NCI-H2171 (cell line): ENCODE data around the gene NXNL2.

Experiments
- DNase-seq: peaks from one replicate; lab custom pipeline; 2025; lab: John Stamatoyannopoulos, UW

NXNL2 gene

DNA sequence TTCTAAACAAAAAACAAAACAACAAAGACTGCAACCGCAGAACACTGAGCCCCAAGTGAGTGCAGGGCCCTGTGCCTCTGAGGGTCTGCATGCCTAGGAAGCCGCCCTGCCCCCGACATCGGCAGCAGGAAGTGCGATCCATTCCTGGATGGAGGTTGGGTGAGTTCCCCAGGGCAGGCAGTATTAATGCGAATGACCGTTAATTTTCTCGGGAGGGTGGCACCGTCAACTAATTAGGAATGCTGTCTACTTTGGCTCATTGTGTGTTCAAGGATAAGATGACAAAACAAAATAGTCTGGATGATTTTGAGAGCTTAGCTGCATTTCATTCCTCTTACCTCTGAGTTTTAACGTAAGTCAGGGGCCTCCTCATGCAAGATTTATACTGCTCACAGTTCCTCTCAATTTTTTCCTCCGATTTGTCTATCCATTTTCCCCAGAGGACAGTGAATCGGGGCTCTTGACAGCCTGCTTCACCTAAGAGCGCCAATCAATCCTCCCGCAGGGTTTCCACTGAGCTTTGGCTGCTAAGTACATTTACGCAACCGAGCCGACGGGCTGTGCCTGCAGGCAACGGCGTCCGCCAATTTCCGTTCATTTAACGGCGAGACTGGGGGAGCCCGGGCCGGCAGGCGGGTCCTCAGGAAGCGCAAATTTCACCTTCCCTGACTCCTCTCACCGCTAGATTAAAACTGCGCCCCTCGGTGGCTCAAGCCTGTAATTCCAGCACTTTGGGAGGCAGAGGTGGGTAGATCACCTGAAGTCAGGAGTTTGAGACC is 2.9 kb upstream of the NXNL2 start:
- no peak for DNase-seq

DNA sequence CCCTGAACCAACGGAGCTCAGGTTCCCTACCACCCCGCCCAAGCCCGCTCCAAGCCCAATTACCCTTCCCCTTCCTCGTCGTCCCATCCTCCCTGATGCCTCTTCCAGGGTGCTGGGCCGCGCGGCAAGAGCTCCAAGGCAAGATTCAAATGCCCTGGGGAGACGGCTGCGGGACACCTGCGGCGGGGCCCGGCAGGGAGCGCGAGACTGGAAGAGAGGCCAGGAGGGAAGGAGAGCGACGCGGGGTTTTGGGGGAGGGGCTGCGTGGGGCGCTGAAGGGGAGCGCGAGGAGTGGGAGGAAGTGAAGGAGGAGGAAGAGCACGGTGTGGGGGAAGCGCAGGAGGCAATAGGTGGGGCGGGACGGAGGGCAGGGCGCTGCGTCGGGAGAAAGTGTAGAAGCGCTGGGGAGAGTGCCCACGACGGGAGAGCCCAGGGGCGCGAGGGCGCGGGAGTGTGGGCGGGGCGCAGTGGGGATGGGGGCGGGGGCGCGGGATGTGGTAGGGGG is 975 bp upstream of the NXNL2 start:
- DNase-seq, result no peak

DNA sequence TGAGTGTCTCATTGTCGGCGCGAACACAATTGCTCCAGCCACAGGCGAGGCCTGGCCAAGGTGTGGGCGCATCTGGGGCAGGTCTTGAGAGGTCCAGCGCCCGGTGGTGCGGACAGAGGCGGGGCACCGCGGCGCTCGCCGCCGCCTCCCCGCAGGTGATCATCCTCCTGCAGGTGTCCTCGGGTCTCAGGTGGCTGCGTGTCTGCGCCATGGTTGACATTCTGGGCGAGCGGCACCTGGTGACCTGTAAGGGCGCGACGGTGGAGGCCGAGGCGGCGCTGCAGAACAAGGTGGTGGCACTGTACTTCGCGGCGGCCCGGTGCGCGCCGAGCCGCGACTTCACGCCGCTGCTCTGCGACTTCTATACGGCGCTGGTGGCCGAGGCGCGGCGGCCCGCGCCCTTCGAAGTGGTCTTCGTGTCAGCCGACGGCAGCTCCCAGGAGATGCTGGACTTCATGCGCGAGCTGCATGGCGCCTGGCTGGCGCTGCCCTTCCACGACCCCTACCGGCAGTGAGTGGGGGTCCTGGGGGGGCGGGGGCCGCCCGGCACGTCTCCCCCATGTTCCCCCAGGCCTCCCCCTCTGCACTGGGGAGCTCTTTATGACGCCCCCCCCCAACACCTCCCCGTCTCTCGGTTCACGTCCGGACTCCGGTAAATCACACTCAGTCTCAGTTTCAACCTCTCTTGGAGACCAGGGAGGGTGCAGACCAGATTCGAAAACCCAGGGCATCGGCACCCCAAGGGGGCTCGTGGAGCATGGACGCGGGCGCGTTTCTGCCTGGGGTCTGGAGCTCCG is 446 bp downstream of the NXNL2 start:
- DNase-seq, result no peak

DNA sequence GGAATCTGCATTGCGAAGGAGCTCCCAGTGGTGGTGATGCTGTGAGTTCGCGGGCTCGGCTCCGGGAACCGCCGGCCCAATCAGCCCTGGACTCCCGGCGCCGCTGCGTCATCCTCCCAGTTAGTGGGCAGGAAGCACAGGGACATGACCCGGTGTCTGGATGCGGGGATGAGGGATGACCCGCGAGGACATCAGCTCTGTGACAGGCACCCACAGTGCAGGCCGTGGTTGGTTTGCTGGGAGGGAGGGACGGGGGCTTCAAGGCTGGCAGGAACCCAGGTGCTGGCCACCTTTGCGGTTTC is 996 bp downstream of the NXNL2 start:
- no peak for DNase-seq

DNA sequence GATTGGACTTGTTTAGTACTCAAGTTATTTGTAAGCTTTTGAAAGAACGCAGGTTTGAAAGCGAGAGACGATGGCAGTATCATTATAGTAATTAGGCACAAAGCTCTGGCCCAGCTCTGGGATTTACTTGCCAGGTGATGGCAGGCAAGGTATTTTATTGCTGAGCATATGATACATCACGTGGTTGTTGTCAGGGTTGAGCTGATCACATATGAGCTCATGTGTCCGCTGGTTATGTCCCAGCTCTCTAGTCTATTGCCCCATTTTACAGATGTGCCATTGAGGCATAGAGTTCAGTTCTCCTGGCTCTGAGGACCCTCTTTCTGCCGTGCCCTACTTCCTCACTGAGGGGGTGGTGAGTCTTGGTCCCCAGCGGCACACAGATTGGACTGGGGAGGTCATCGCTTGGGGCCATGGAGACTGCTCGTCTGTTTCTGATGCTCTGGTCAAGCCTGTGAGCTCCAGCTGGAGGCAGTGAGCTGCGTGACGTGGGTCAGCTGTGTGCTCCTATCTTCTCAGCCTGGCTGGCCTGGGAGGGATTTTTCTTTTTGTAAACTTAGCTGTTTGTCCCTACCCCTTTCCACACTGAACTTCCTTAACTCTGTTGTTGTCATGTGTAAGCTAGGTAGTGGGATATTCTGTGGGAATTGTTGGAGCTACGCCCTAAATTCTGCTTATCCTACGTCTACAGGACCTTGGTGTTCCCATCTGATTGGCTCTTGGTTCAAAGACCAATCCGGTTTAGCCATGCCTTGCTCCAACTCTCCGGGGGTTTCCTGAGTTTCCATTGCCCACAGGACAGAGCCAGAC is 2.2 kb downstream of the NXNL2 start:
- no peak for DNase-seq

DNA sequence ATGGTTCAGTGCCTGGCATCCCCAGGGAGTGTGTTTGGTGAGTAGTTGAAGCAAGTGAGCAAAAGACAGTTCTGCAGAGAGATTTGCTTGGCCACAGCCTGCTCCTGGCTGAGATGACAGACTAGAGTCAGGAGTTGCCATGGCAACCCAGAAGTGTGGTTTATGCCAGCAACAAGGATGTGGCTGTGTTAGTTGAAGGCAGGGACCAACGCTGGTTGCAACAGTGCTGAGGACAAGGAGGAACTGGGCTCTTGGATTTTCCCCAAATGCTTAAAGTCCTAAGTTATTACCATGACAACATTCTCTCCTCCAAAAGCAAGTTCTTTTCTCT is 2.7 kb downstream of the NXNL2 start:
- no peak for DNase-seq

DNA sequence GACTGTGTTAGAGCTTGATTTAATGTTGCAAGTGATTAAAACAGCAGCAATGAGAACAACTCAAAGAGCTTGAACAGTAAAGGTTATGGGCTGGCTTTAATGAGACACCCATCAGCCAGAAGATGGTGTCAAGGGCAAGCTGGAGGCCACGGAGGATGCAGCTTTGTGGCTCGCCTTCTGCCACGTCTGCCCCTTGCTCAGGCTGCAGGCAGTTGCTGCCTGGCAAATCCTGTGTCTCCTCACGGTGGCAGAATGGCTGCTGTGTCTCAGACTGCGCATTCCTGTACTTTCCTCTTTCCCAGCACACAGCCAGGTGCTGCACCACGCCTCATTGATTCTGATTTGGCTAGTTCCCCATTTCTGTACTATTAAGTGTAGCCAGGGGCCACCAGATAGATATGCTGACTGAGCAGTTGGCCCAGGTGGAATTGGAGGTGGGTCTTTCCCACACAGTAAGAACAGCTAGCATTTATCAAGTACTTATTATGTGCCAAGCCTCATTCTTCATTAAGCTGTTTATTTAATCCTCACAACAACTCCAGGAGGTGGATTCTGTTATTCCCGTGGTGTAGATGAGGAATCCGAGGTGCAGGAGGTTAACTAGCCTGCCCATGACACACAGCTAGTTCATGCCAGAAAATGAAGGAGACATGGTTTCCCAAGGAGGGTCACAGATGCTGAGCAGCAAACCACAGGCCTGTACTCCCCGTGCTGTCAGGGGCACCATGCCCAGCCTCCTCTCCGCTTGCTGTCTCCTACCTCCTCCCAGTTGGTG is 3.5 kb downstream of the NXNL2 start:
- DNase-seq, result no peak

DNA sequence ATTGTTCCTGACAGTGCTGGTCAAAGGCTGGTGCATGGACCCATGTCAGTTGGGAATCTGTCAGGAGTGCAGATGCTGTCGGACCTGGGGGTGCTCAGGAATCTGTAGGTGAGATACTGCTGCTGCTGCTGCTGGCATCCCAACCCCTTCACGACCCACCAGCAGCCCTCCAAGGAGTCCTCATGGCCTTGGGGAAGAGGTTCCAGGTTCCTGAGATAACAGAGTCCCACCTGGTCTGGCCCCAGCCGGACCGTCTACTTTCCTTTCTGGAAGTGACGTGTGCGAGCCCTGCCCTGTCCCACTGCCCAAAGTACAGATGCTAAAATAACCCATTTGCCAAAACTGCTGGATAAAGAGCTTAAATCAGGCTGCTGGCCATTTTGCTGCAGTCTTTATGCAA is 4.3 kb downstream of the NXNL2 start:
- DNase-seq, result no peak

DNA sequence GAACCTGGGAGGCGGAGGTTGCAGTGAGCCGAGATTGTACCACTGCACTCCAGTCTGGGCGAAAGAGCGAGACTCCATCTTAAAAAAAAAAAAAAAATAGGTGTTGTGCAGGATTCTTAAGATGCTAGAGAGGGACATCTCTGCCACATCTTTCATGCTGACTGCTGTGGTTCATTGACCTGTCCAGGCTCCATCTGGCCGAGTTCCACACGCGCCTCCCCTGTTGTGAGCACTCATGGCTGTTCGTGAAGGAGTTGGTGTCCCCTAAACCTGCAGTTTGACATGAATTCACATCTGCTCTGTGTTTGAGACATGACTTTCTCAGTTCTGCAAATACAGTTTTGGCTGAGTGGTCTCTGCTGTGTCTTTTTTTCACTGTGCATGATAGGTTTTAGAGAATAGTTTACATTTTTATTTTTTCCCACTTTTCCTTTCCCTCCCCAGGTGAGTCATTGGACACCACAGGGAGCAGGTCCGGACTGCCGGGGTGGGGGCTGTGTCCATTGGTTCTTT is 5.3 kb downstream of the NXNL2 start:
- no peak for DNase-seq

DNA sequence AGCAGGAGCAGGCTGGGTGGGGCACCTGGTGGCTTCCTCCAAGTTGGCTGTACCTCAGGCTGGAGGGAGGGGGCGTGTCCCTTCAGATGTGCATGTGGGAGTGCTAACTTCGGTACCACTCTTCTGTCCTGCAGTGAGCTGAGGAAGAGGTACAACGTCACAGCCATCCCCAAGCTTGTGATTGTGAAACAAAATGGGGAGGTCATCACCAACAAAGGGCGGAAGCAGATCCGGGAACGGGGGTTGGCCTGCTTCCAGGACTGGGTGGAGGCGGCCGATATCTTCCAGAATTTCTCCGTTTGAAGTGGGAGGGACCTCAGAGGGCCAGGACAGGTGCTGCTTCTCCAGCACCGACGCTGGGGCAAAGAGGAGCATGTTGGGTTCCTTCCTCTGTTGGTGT is 9.3 kb downstream of the NXNL2 start:
- no peak for DNase-seq

DNA sequence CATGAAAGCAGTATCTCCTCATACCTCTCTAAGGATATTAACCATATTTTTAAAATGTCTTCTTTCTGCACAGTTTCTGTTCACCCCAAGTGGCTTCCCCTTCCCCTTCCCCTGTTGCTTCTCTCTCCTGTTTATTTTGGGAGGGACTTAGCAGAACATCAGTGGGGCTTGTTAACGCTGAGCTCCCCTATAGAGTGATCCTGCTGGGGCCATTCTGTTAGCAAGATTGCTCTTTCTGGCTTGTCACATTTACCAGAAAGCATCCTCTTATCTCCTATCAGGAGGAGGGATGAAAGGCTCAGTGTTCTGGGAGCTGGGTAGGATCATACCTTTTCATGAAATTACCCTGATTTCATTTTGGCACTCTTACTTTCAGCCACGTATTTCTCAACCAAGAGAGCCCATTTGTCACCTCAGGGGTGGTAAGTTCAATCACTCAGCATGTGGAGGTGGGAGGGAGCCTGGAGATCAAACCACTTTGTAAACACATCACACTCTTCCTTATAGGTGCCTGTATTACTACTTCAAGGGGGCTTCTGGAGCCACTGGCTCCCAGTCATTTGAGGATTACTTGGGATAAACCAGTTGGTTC is 16.7 kb downstream of the NXNL2 start:
- DNase-seq, result no peak

DNA sequence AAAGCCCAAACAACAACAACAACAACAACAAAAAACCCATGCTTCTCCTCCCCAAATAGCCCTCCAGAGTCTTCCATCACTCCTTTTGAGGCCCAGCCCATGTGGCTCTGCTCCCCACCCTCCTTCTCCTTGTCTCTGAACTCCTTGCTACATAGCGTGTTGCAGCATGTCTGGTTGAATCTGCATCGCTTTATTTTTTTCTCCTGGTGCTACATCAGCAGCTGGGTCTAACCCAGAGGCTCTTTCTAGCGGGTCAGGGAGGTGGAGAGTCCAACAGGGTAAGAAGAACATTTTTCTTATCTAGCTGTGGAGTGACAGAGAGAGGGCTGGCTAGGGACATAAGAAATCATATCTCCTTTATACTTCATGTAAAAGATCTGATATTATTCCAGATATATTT is 18.4 kb downstream of the NXNL2 start:
- no peak for DNase-seq

DNA sequence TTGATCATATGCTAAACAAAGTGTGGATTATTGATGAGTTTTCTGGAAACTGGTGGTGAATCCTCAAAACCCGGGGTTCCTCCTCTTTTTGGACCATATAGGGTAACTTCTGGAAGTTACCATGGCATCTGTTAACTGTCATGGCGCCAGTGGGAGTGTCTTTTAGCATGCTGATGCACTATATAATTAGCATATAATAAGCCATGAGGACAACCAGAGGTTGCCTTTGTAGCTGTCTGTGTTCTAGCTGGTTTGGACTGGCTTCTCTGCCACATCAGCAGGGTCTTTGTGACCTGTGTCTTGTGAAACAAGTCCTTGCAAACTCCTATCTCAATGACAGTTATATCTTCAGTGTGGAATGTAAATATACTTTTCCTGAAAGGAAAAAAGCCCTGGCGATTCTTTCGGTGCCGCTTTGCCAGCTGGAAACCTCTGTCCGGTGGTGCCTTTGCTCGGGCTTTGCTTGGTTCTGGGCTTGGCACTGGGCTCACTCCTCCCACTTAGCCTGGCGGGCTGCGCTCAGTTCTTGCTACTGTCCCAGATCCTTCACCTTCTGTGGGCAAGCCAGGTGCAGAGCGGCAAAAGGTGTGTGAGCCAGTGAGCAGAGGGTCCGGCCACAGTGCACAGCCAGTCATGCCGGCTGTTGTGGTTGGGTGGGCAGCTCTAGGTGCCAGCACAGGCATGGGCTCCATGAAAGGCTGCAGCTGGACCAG is 20.4 kb downstream of the NXNL2 start:
- DNase-seq, result no peak

DNA sequence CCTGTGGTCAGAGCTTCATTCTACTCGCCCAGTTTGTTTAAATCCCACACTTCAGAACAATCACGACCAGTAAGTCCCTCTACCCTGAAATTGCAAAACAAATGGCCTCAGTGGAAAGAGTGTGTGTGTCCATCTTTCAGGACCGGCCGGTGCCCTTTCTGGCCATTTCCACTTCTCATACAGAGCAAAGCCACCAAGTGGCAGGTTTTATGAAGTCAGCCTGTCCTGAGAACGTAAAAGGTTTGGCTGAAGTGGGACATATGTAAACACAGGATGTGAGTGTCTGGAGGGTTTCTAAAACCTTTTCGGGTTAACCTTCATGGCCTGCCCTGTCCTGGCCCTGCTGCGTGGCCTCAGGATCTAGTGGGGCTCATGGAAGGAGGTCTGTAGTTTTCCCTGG is 24.7 kb downstream of the NXNL2 start:
- DNase-seq, result no peak

DNA sequence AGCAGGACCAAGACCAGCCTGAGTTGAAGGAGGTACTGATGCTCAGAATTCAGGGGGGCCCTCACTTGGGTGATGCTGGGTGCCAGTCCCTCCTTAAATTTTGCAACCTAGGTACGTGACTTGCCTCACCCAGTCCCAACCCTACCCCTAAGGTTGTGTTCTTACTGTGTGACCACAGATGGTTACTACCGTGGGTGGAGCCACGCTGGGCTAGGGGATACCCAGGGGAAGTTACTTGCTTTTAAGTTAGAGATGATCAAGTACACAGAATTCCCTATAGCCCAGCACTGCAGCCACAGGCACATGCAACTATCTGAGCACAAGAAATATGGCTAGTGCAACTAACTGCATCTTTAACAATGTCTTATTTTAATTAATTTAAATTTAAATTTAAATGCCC is 32.9 kb downstream of the NXNL2 start:
- DNase-seq, result no peak

DNA sequence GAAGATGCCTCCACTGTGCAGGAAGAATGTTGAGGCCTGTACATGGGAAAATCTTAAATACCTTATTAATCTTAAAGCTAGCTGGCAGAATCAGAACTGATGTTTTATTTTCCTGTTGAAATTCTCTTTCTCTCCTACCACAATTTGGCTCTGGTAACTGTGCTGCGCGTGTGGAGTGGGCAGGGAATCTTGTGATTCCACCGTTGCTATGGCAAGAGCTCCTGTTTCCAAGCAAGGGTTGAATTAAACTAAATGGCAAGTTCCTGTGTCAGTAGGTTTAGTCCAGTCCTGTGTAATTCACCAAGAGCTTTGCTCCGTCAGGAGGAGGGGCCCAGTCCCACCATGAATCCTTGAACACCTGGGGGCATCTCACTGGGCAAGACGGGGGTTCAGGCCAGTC is 36.4 kb downstream of the NXNL2 start:
- no peak for DNase-seq

DNA sequence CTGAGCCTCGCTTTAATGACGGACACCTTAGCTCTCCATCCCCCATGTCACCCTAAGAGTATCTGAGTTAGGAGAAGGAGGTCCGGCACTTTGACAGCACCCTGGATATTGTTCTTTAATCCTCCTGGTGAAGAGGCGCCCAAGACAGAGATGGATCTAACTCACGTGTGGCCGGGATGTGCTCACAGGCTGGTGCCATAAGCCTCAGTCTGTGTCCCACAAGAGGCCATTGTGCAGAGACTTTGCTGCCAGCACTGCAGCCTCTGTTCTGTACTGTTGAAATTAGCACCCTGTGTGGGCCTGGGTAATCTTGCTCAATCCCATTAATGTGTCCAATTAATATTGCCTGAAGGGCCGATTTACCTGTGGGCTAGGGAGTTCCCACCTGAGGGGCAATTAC is 37.7 kb downstream of the NXNL2 start:
- DNase-seq, result no peak

DNA sequence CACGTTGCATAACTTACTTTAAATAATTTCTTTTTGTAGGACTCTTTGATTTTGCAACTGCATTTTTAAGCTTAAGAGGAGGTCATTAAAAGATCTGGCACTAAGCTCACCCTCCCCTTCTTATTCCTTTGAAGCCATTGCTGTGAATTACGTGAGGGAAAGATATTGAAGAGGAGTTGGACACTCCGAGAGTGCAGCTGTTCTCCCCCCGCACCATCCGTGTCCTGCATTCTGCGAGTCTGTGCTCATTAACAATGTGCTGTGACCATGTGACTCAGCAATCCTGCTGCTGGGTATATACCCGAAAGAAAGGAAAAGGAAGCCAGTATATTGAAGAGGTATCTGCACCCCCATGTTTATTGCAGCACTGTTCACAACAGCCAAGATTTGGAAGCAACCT is 40.0 kb downstream of the NXNL2 start:
- DNase-seq, result no peak

DNA sequence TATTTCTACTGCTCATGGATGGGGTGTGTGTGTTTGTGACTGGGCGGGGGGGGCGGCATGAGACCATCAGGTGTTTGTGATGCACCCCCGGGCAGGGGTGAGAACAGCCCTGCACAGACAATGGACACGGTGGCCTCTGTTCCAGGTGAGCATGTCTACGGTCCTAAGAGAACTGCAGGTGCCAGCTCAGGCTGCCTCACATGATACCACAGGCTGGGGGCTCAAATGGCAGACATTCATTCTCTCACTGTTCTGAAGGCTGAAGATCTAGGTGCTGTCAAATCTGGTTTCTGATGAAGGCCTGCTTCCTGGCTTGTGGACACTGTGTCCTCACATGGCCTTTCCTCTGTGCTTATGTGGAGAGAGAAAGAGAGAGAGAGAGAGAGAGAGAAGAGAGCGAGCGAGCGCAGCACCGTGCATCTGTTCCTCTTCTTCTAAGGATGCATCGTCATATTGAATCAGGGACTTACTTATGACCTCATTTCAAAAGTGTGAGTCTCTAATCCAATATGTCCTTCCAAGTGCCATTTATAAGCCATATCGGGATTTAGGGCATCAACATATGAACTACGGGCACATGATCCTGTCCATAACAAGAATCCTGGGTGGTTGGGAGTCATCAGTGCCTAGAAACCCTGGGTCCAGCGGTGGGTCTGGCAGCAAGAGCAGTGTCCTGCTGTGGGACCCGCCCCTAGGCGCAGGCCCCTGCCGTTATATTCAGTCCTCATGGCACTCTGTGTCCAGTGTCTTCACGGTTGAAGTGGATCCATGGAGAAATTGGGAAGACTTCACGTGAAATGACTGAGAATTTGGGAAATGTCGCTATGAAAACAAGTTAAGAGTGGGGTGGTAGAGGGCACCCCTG is 42.5 kb downstream of the NXNL2 start:
- DNase-seq, result no peak
